ENCODE measurements around the gene THBD.

- TF ChIP-seq ZNF565 (CRISPR knock-in tag; conservative IDR thresholded peaks at IDR 0.05; ENCODE audit: low read depth): no peak
- TF ChIP-seq ESRRG (CRISPR knock-in tag; IDR thresholded peaks at IDR 0.05): no peak
- no peak for TF ChIP-seq ZNF8 (CRISPR knock-in tag; IDR thresholded peaks at IDR 0.05)
- TF ChIP-seq TSHZ2 (CRISPR knock-in tag; IDR thresholded peaks at IDR 0.05): no peak
- no peak for TF ChIP-seq RARB (CRISPR knock-in tag; IDR thresholded peaks at IDR 0.05)
- TF ChIP-seq PATZ1 (CRISPR knock-in tag; IDR thresholded peaks at IDR 0.05; ENCODE audit: borderline replicate concordance): no peak
- no peak for TF ChIP-seq GLIS3 (CRISPR knock-in tag; IDR thresholded peaks at IDR 0.05)
- no peak for TF ChIP-seq CSRNP3 (CRISPR knock-in tag; IDR thresholded peaks at IDR 0.05)
- no peak for TF ChIP-seq BACH2 (CRISPR knock-in tag; IDR thresholded peaks at IDR 0.05; ENCODE audit: borderline replicate concordance)
These were observed 16.8 kb downstream of the THBD start for GRCh38 chr20:23032750-23033078.

All from SK-N-SH treated with all-trans-retinoic acid at 6 μM for 48 hours (cell line).